NOMO-1 treated with DMSO at 0.1 percent for 48 hours (cell line): ENCODE results near the gene DNASE1L3.
"Not testable (repeated sequence)": the region's sequence is repeated elsewhere in the genome, so short reads cannot be mapped to it uniquely, and the experiment has no call there.

ENCODE experiments used
- DNase-seq: peaks from one replicate; lab custom pipeline; 2025; ENCODE audit not compliant: unreplicated experiment; lab: John Stamatoyannopoulos, UW

DNASE1L3 gene

GRCh38 chr3:58202917-58203360 is 7.8 kb downstream of the DNASE1L3 start:
- no peak for DNase-seq

GRCh38 chr3:58201451-58201850 is 9.3 kb downstream of the DNASE1L3 start:
- not testable (repeated sequence) for DNase-seq

- no peak for DNase-seq
Measured at GRCh38 chr3:58200846-58201355, 9.9 kb downstream of the DNASE1L3 start.

GRCh38 chr3:58200121-58200709 is 10.6 kb downstream of the DNASE1L3 start:
- no peak for DNase-seq

- DNase-seq, result no peak
Measured at GRCh38 chr3:58198804-58199203, 12.0 kb downstream of the DNASE1L3 start.

- DNase-seq, result no peak
Measured at GRCh38 chr3:58198362-58198761, 12.4 kb downstream of the DNASE1L3 start.

GRCh38 chr3:58197588-58197987 is 13.2 kb downstream of the DNASE1L3 start:
- DNase-seq, result no peak

GRCh38 chr3:58193682-58194407 is 16.9 kb downstream of the DNASE1L3 start:
- DNase-seq, result no peak

- no peak for DNase-seq
Measured at GRCh38 chr3:58192069-58192468, 18.7 kb downstream of the DNASE1L3 start.

- DNase-seq, result no peak
Measured at GRCh38 chr3:58191361-58191991, 19.3 kb downstream of the DNASE1L3 start.

- DNase-seq, result no peak
Measured at GRCh38 chr3:58190882-58191281, 19.9 kb downstream of the DNASE1L3 start.

GRCh38 chr3:58190291-58190690 is 20.5 kb downstream of the DNASE1L3 start:
- no peak for DNase-seq

- DNase-seq, result no peak
Measured at GRCh38 chr3:58189691-58190090, 21.1 kb downstream of the DNASE1L3 start.

GRCh38 chr3:58188921-58189451 is 21.8 kb downstream of the DNASE1L3 start:
- DNase-seq, result no peak

GRCh38 chr3:58188173-58188564 is 22.6 kb downstream of the DNASE1L3 start:
- DNase-seq, result no peak

- no peak for DNase-seq
Measured at GRCh38 chr3:58184982-58185360, 25.8 kb downstream of the DNASE1L3 start.

GRCh38 chr3:58184309-58184981 is 26.3 kb downstream of the DNASE1L3 start:
- no peak for DNase-seq

GRCh38 chr3:58183891-58184290 is 26.9 kb downstream of the DNASE1L3 start:
- no peak for DNase-seq

GRCh38 chr3:58183221-58183620 is 27.6 kb downstream of the DNASE1L3 start:
- no peak for DNase-seq

- DNase-seq, result no peak
Measured at GRCh38 chr3:58180940-58181587, 29.7 kb downstream of the DNASE1L3 start.
